Stomach (tissue), 9 donors: ENCODE results near the gene TRHDE. TPM values are rescaled to one million over a fixed set of nuclear protein-coding genes. Genes with fewer than 3 reads are reported as not detected.
A peak's percentile ranks its signal among the peaks of the same experiment; 100 is the strongest.

Source experiments
- DNase-seq, 2 donors: peaks; one replicate each; pipeline versions ENCODE4 v3.0.0 to v3.0.0-alpha.2; 2013 to 2019
- H3K27ac ChIP-seq, 5 donors: fragments of 200-600 bp in 4 of 5; sonication (generic) in 4 of 5; one replicate each; pipeline ENCODE4 v1.5.1; 2013 to 2019; ENCODE audit warnings: mild to moderate bottlenecking in 1 of 5, moderate library complexity in 1 of 5
- H3K27me3 ChIP-seq, 3 donors: fragments of 200-600 bp; sonication (generic); one replicate each; pipeline ENCODE4 v1.5.1; 2017 to 2019; ENCODE audit warnings: mixed run types in 1 of 3
- H3K36me3 ChIP-seq, 4 donors: fragments of 200-600 bp; sonication (generic); 1 replicate in 3 of 4; 2 replicates in 1 of 4; pipeline ENCODE4 v1.5.1; 2016 to 2019
- H3K4me1 ChIP-seq, 4 donors: fragments of 200-600 bp; sonication (generic); one replicate each; pipeline ENCODE4 v1.5.1; 2016 to 2019
- H3K4me3 ChIP-seq, 4 donors: fragments of 200-600 bp; sonication (generic) in 3 of 4; one replicate each; pipeline ENCODE4 v1.5.1; 2016 to 2019; ENCODE audit warnings: mild to moderate bottlenecking in 1 of 4
- H3K9me3 ChIP-seq, 4 donors: fragments of 200-600 bp; sonication (generic); one replicate each; pipeline ENCODE4 v1.5.1; 2016 to 2019
- EP300 ChIP-seq: sonication (generic); formaldehyde crosslinking; IDR thresholded peaks from one replicate; pipeline ENCODE4 v1.6.1; 2017; ENCODE audit warnings: antibody characterized with exemption
- POLR2A ChIP-seq, 4 donors: fragments of 450-650 bp; IDR thresholded peaks; one replicate each; pipeline ENCODE4 v1.6.1; 2016; ENCODE audit warnings: antibody characterized with exemption in 4 of 4, control low read depth in 2 of 4, mild to moderate bottlenecking in 1 of 4, moderate library complexity in 1 of 4
- POLR2AphosphoS5 ChIP-seq, 3 donors: sonication (generic); formaldehyde crosslinking; IDR thresholded peaks; one replicate each; pipeline ENCODE4 v1.6.1; 2016; ENCODE audit warnings: antibody characterized with exemption in 3 of 3
- WGBS, 5 donors: extraction: QIAGEN DNeasy Blood & Tissue Kit in 3 of 5; methylation state at CpG; one replicate each; pipeline versions ENCODE4 v1.1.5 to v1.1.7; 2013 to 2018; 5-methylcytosine and 5-hydroxymethylcytosine counted together
- intact Hi-C: fragments of 100-400 bp; cut with DNase I; formaldehyde crosslinking; loops from one replicate; pipeline ENCODE4 v1.15.1; 2023; ENCODE audit warnings: low total_unique reads
- polyA plus RNA-seq, 3 donors: library from polyadenylated mRNA; stranded (reverse); fragments of 200-250 nt; gene quantifications; one replicate each; pipeline ENCODE4 v1.2.3, GENCODE V29; 2013
- total RNA-seq, 5 donors: library from RNA; depleted of rRNA; stranded (reverse); fragments of >200 nt; gene quantifications; one replicate each; pipeline versions ENCODE4 v1.1.0 to v1.2.3, GENCODE V29; 2014 to 2016
- TF ChIP-seq, protein P1 (sequence below), 7 experiments: fragments of 450-650 bp in 4 of 7; fragments of 200-600 bp in 3 of 7; sonication (generic) in 3 of 7; IDR thresholded peaks; one replicate each; pipeline ENCODE4 v1.5.1; 2016 to 2019; ENCODE audit warnings: antibody characterized with exemption in 7 of 7, control low read depth in 2 of 7, mild to moderate bottlenecking in 1 of 7
- donor health status: healthy with polysubstance abuse.
- donor health status: Bipolar disorder and iron deficiency.
- donor health status: healthy.

The TRHDE gene
- total and polyA plus RNA-seq, 8 donors = 0.13 to 75.3 (median 3.2) TPM

DNA sequence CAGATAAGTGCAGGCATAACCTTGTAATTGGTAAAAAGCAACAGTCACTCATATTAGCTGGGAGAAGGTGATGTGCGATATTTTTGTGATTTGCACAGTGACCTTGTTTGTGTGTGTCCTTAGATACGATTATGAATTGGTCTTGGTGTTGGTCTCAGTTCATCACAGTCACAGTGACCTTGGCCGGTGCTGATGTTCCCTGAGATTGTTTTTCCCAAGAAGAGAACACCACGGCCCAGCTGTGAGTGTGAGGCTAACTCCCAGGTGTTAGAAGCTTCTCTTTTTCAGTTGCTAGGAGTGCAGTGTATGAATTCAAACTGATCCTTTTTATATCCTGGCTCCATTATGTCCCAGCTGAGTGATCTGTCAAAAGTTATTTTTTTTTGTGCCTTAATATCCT is 46.2 kb downstream of the TRHDE start:
- no peak for DNase-seq
- H3K4me1 ChIP-seq = peaks cover 0 to 4% (median 0%) of the 10 kb centered on the region in 4 donors
- H3K4me3 ChIP-seq = no peak overlapping the region
- no peaks in the 10 kb centered on the region for H3K36me3 ChIP-seq
- H3K27me3 ChIP-seq = no peaks in the 10 kb centered on the region
- TF ChIP-seq POLR2A (IDR thresholded peaks at IDR 0.05) (no peak), EP300 (no peak), POLR2AphosphoS5 (IDR thresholded peaks at IDR 0.05) (no peak)
- TF ChIP-seq, protein P1, sequence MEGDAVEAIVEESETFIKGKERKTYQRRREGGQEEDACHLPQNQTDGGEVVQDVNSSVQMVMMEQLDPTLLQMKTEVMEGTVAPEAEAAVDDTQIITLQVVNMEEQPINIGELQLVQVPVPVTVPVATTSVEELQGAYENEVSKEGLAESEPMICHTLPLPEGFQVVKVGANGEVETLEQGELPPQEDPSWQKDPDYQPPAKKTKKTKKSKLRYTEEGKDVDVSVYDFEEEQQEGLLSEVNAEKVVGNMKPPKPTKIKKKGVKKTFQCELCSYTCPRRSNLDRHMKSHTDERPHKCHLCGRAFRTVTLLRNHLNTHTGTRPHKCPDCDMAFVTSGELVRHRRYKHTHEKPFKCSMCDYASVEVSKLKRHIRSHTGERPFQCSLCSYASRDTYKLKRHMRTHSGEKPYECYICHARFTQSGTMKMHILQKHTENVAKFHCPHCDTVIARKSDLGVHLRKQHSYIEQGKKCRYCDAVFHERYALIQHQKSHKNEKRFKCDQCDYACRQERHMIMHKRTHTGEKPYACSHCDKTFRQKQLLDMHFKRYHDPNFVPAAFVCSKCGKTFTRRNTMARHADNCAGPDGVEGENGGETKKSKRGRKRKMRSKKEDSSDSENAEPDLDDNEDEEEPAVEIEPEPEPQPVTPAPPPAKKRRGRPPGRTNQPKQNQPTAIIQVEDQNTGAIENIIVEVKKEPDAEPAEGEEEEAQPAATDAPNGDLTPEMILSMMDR (IDR thresholded peaks at IDR 0.05) = no peak
- no peak overlapping the region for H3K27ac ChIP-seq
- intact Hi-C loops = no loop called here
- 79 to 90% (median 84%) methylated on average over 4 of the region's 4 CpGs for WGBS, 5 donors
- no peaks in the 10 kb centered on the region for H3K9me3 ChIP-seq

DNA sequence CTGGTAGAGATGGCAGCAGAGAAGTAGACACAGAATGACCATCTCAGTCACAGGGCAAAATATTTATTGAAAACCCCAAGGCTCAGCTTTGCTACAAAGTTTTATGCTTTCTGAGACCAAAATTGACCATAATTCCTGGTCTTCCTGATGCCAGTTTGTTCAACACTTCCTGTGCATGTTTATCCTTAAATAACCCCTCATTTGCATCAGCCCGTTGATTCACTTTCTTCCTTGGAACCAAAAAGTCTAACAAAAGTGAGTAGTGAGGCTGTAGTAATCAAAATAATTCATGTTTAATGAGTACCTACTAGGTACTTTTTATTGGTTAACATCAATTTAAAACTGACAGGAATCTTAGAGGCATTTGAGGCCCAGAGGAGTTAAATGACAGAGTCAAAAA is 51.7 kb downstream of the TRHDE start:
- 70 to 86% (median 75%) methylated on average over 1 of the region's 1 CpG for WGBS, 5 donors
- intact Hi-C loops = no loop called here
- no peaks in the 10 kb centered on the region for H3K4me1 ChIP-seq

DNA sequence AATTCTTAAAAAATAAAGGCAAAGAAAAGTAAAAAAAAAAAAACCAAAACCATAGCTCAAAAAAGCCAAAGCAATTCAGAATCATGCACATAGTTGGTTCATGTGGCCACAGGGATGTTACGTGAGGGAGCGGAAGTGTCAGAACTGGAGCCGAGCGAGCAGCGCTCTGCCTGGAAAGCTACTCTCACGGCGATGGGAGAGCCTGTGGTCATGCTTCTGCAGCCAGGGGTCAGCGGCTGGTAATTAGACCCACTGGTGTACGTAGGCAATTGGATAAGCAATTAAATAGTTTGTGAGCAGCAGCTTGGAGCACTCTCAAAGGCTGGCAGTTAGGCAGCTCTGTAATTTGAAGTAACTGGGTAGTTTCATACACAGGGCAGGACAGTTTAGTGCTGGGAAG is 58.1 kb downstream of the TRHDE start:
- TF ChIP-seq POLR2A (IDR thresholded peaks at IDR 0.05) = no peak
- TF ChIP-seq, protein P1 (IDR thresholded peaks at IDR 0.05) = no peak
- no peak for TF ChIP-seq POLR2AphosphoS5 (IDR thresholded peaks at IDR 0.05)
- no peak for TF ChIP-seq EP300
- Histone ChIP-seq H3K4me3 (no peak overlapping the region), H3K9me3 (no peaks in the 10 kb centered on the region), H3K4me1 (no peaks in the 10 kb centered on the region), H3K27ac (no peak overlapping the region), H3K27me3 (no peaks in the 10 kb centered on the region), H3K36me3 (no peaks in the 10 kb centered on the region)
- intact Hi-C loops = no loop called here
- DNase-seq = peak in 1 of 2 donors; percentile 51
- WGBS, 5 donors = 63 to 80% (median 66%) methylated on average over 9 of the region's 9 CpGs

More for the DNA sequence above, 51.7 kb downstream of the TRHDE start:
- Histone ChIP-seq H3K9me3 (no peaks in the 10 kb centered on the region), H3K27ac (no peak overlapping the region), H3K4me3 (no peak overlapping the region), H3K27me3 (no peaks in the 10 kb centered on the region), H3K36me3 (no peaks in the 10 kb centered on the region)
- no peak for DNase-seq
- TF ChIP-seq EP300 (no peak), POLR2A (IDR thresholded peaks at IDR 0.05) (no peak), POLR2AphosphoS5 (IDR thresholded peaks at IDR 0.05) (no peak)
- TF ChIP-seq, protein P1 (IDR thresholded peaks at IDR 0.05) = no peak

DNA sequence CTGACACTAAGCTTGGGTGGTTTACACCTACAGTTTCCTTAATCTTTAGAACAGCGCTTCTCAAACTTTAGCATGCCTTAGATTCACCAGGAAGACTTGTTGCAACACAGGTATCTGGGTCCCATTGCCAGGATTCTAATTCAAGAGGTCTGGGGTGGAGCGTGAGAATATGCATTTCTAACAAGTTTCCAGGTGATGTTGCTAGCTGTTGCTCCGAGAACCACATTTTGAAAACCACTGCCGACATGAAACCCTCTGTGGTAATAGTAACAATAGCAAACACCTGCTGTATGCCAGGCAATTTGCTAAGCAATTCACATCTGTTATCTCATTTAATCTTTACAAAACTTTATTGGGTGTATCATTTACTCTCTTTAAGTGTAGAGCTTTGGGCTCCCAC is 58.6 kb downstream of the TRHDE start:
- TF ChIP-seq EP300 (no peak), POLR2A (IDR thresholded peaks at IDR 0.05) (no peak), POLR2AphosphoS5 (IDR thresholded peaks at IDR 0.05) (no peak)
- TF ChIP-seq, protein P1 (IDR thresholded peaks at IDR 0.05) = no peak
- intact Hi-C loops = no loop called here
- H3K36me3 ChIP-seq = no peaks in the 10 kb centered on the region
- H3K4me3 ChIP-seq = no peak overlapping the region
- H3K27me3 ChIP-seq = no peaks in the 10 kb centered on the region
- no peak for DNase-seq
- no peaks in the 10 kb centered on the region for H3K9me3 ChIP-seq
- H3K27ac ChIP-seq = no peak overlapping the region
- H3K4me1 ChIP-seq = no peaks in the 10 kb centered on the region
- WGBS, 5 donors = 88 to 92% (median 90%) methylated on average over 4 of the region's 4 CpGs
